ENCODE results near the gene RIMKLA. TPM values are rescaled to one million over a fixed set of nuclear protein-coding genes. Genes with fewer than 3 reads are reported as not detected.

Gene RIMKLA
- total and polyA plus RNA-seq, 2 of the 13 experiments (the other 11 are each of a cell fraction or from before 2014, with no cell fraction given) = 2.5 to 3.8 TPM

GRCh38 chr1:42380586-42381279 lies at the start of gene RIMKLA (continued):
- TF ChIP-seq ZNF687 (CRISPR knock-in tag; IDR thresholded peaks at IDR 0.05) = peak; percentile 83
- TF ChIP-seq ELF3 (CRISPR knock-in tag; IDR thresholded peaks at IDR 0.05) = no peak
- TF ChIP-seq ARHGAP35 (CRISPR knock-in tag; IDR thresholded peaks at IDR 0.05; ENCODE audit: borderline replicate concordance) = no peak
- no peak; the same call in 1 of the 2 replicates for TF ChIP-seq AKAP8 (CRISPR knock-in tag; IDR thresholded peaks at IDR 0.05)
- no peak for TF ChIP-seq FOXM1 (CRISPR knock-in tag; IDR thresholded peaks at IDR 0.05)
- no peak for TF ChIP-seq ZNF597 (CRISPR knock-in tag; IDR thresholded peaks at IDR 0.05)
- TF ChIP-seq CHD2 (IDR thresholded peaks at IDR 0.05; ENCODE audit: low read depth, low read length) = no peak
- TF ChIP-seq ZNF570 (CRISPR knock-in tag; IDR thresholded peaks at IDR 0.05; ENCODE audit: borderline replicate concordance) = no peak
- TF ChIP-seq ZHX2 (IDR thresholded peaks at IDR 0.05; ENCODE audit: low read depth) = no peak
- TF ChIP-seq ZHX2 (CRISPR knock-in tag; IDR thresholded peaks at IDR 0.05; ENCODE audit: borderline replicate concordance) = no peak; the same call in 1 of the 2 replicates
- TF ChIP-seq NFYB (CRISPR knock-in tag; IDR thresholded peaks at IDR 0.05) = peak; percentile 71
- no peak; the same call in 1 of the 2 replicates for TF ChIP-seq ZSCAN21 (CRISPR knock-in tag; IDR thresholded peaks at IDR 0.05; ENCODE audit: borderline replicate concordance)
- no peak for TF ChIP-seq SMYD3 (CRISPR knock-in tag; IDR thresholded peaks at IDR 0.05)
- no peak for TF ChIP-seq ZBTB34 (CRISPR knock-in tag; IDR thresholded peaks at IDR 0.05)
- no peak for TF ChIP-seq ELF4 (CRISPR knock-in tag; IDR thresholded peaks at IDR 0.05; ENCODE audit: borderline replicate concordance)
- TF ChIP-seq PAF1 (CRISPR knock-in tag; IDR thresholded peaks at IDR 0.05) = no peak

Data from HepG2 (cell line).